ENCODE measurements around the gene CAMKK2.
A peak's percentile ranks its signal among the peaks of the same experiment; 100 is the strongest.

CAMKK2 gene

DNA sequence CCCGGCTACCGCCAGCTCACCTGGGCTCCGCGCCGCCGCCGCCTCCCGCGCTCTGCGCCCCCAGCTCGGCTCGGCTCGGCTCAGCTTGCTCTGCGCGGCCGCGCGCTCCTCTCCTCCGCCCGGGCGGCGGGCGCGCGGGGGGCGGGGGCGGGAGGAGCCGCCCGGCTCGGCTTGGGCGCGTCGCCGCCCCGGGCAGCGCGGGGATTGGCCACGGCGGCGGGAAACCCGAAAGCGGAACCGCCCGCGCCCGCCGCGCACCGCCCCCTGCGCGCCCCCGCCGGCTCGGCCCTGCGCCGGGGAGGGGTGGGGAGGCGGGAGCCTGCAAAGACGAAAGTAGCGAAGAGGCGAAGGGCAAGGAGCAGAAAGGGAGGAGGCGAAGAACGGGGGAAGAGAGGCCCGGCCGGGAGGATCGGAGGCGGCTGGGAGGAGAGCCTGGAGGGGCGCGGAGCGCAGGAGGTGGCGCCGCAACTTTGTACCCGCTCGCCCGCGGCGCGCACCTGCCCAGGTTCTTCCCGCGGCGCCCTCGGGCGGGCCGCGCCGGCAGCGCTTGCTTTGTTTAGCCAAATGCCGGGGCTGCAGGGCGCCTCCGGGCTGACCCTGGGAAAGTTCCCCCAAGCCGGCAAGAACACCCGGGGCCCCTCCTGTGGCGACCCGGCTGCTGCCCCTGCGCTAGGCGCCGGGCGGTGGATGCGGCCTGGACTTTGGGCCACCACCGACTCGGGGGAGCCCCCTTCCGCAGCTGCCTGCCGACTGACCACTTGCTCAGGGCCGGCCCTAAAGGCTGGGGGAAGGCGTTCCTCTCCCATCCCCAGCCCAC lies at the start of gene CAMKK2:
CAMKK2 (minus strand) TSS at position 92 of the 817 bp plus-strand sequence. CDS start 22,183 bp downstream, outside the sequence.
- peak; percentile 92 for DNase-seq (ENCODE audit: low read depth)
- TF ChIP-seq, protein P1, sequence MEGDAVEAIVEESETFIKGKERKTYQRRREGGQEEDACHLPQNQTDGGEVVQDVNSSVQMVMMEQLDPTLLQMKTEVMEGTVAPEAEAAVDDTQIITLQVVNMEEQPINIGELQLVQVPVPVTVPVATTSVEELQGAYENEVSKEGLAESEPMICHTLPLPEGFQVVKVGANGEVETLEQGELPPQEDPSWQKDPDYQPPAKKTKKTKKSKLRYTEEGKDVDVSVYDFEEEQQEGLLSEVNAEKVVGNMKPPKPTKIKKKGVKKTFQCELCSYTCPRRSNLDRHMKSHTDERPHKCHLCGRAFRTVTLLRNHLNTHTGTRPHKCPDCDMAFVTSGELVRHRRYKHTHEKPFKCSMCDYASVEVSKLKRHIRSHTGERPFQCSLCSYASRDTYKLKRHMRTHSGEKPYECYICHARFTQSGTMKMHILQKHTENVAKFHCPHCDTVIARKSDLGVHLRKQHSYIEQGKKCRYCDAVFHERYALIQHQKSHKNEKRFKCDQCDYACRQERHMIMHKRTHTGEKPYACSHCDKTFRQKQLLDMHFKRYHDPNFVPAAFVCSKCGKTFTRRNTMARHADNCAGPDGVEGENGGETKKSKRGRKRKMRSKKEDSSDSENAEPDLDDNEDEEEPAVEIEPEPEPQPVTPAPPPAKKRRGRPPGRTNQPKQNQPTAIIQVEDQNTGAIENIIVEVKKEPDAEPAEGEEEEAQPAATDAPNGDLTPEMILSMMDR (IDR thresholded peaks at IDR 0.05; ENCODE audit: insufficient read depth, low read depth, low read length, missing control alignments) = peak; percentile 17
- peak within 1 kb of the TSS; percentile 87 for H3K4me3 ChIP-seq (ENCODE audit: low read depth, low read length)

DNA sequence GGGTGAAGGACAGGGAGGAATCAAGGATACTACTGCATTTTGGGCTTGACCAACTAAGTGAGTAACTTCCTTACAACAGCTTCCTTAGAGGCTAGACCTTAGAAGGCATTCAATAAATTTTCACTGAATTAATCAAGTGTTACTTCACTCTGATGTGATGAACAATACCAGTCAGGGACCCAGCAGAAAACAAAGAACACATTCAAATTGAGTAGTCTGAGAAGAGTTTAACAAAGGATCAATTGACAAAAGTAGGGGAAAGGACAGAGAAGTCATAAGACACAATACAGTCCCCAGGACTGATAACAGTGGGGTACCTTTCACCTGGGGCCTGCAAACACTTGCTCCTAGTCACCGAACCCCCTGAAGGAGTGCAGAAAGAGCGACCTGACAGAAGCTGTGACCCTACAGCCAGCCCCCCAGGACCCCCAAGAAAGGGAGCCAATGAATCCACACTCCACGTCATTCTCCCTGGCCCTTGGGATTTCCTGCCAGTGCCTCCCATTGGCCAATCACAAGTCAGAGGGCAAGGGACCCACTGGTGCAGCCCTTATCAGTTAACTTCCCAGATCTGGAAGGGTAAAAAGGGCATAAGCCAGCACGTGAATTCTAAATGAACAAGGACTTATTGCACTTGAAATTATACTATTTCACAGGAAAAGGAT lies 48.8 kb upstream of the CAMKK2 start:
- no peak for DNase-seq (ENCODE audit: low read depth)
- no peak overlapping the region for H3K4me3 ChIP-seq (ENCODE audit: low read depth, low read length)
- TF ChIP-seq, protein P1 (IDR thresholded peaks at IDR 0.05; ENCODE audit: insufficient read depth, low read depth, low read length, missing control alignments) = no peak

DNA sequence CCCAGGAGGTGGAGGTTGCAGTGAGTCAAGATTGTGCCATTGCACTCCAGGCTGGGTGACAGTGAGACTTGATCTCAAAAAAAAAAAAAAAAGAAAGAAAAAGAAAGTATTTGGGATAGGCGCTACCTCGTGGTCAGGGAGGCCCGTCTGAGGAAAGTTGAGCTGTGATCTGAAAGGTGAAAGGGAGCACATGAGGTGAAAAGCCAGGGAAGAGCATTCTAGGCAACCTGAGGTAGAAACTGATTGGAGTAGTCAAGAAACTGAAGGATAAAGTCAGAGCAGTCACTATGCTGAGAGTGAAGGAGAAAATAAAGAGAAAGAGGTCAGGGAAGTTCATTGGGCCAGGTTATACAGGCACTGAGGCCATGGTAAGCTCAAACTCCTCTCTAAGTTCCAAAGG lies 48.0 kb upstream of the CAMKK2 start:
- H3K4me3 ChIP-seq (ENCODE audit: low read depth, low read length) = no peak overlapping the region
- TF ChIP-seq, protein P1 (IDR thresholded peaks at IDR 0.05; ENCODE audit: insufficient read depth, low read depth, low read length, missing control alignments) = no peak
- DNase-seq (ENCODE audit: low read depth) = no peak

DNA sequence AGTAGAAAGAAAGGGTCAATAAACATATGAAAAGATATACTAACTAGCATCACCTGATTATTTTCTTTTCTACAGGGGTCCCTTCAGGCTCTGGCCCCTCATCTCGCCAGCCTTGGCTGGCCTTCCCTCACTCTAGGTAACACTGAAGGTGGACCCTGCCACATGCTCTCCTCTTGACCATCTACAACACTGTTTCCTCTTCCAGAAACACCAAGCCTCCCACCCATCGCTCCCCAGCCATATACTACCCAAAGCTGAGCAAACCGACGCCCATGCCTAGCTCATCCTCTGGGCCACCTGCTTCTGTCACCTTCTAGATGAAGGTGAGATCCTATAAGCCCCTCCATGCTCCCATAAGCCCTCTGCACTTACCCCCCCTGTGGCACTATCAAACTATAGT lies 40.9 kb upstream of the CAMKK2 start:
- H3K4me3 ChIP-seq (ENCODE audit: low read depth, low read length) = no peak overlapping the region
- TF ChIP-seq, protein P1 (IDR thresholded peaks at IDR 0.05; ENCODE audit: insufficient read depth, low read depth, low read length, missing control alignments) = no peak
- no peak for DNase-seq (ENCODE audit: low read depth)

DNA sequence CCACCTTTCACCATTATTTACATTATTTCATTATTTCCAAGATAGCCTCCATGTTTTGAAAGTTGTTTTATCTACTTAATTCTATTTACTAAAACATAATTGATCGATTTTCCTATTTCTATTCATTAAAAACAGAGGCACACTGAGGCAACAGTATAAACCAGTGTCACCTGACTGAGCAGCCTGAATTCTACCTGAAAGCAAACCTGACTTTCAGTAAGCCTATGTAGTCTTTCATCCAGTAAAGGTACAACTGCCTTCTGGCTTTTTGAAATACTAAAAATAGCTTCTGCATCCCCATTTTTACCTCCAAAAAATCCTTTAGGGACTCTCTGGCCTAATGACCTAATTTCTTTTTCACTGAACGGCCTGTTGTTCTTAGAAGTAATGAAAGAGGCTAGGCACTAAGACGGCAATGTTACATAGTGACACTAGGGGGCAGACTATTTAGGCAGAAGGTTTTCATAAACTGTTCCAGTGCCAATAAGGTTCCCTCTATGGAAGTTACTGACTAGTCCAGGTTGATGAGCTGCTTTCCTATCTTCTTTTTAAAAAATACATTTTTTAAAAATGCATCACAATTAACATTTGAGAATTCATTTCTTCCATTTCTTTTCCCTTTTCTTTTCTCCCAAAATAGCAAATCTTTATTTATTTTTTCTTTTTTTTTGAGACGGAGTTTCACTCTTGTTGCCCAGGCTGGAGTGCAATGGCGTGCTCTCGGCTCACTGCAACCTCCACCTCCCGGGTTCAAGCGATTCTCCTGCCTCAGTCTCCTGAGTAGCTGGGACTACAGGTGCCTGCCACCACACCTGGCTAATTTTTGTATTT lies 38.2 kb upstream of the CAMKK2 start:
- DNase-seq (ENCODE audit: low read depth) = peak; percentile 72
- TF ChIP-seq, protein P1 (IDR thresholded peaks at IDR 0.05; ENCODE audit: insufficient read depth, low read depth, low read length, missing control alignments) = peak; percentile 81
- no peak overlapping the region for H3K4me3 ChIP-seq (ENCODE audit: low read depth, low read length)

DNA sequence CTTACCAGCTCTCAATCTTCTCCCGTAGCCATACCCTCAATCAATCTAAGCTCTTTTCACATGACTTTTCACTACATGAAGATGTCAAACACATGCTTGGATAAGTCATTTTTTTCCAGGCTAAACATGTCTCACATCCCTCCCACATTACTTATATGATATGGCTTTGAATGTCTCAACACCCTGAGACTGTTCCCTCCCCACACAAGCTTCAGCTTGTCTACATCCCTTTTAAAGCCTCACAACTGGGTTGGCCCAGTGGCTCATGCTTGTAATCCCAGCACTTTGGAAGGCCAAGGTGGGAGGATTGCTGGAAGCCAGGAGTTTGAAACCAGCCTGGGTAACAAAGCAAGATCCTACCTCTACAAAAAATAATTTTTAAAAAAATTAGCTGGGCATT lies 37.2 kb upstream of the CAMKK2 start:
- no peak overlapping the region for H3K4me3 ChIP-seq (ENCODE audit: low read depth, low read length)
- no peak for DNase-seq (ENCODE audit: low read depth)
- TF ChIP-seq, protein P1 (IDR thresholded peaks at IDR 0.05; ENCODE audit: insufficient read depth, low read depth, low read length, missing control alignments) = no peak
